Activated CD8-positive, alpha-beta memory T cell treated with anti-CD3 and anti-CD28 coated beads, Interleukin-2, amount 50 U/mL, for 1 hour (primary cell): ENCODE measurements around the gene COL20A1.

Source experiments
- DNase-seq: peaks from one replicate; pipeline ENCODE4 v3.0.0-alpha.2; 2020; ENCODE audit errors: extremely low read depth

COL20A1 gene

DNA sequence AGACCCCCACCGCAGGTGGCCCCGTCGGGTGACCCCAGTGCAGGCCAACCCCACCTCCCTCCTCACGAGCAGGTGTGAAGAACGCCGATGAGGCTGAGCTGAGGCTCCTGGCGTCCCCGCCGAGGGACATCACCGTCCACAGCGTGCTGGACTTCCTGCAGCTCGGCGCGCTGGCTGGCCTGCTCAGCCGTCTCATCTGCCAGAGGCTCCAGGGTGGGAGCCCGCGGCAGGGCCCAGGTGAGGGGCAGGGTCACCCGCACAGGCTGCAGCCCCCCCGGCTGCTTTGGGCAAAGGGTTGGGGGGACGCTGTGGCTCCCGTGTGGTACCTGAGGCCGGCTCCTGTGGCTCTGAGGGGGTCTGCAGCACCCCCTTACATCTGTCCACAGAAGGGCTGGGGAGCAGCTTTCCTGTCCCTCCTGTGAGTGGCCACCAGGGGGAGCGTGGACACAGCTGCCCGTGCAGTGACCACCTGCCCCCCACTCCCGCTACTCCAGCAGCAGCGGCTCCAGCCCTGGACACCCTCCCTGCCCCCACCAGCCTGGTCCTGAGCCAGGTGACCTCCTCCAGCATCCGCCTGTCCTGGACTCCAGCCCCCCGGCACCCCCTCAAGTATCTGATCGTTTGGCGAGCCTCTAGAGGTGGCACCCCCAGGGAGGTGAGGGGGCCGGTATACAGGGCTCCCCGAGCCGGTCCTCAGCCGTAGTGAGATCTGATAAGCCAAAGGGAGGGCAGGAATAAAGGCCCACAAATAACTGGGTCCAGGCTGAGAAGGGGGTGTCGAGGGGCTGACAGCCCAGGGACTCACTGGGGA lies 16.5 kb downstream of the COL20A1 start:
- DNase-seq, result no peak

DNA sequence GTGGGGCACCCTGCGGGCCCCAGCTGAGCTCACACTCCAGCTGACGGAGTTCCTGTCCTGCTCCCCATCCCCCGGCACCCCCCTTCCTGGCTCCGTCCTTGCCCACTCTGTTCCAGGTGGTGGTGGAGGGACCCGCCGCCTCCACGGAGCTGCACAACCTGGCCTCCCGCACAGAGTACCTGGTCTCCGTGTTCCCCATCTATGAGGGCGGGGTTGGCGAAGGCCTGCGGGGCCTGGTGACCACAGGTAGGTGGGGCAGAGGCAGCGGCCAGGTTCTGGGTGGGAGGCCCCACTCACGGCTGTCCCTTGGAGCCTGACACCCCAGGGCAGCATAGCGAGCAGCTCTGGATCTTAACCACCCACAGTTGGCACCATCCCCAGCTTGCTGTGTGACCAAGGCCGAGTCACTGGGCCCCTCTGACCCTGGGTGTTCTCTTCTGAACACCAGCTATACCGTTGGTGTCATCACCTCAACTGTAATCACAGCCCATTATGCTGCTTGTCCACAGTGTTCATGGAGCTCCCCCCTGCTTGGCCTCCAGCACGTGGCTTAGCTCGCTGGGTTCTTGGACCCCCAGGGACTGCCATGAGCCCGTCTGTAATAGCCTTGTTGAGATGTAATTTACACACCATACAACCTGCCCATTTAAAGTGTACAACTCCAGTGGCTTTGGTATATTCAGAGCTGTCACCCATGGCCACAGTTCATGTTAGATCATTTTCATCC lies 17.4 kb downstream of the COL20A1 start:
- no peak for DNase-seq

DNA sequence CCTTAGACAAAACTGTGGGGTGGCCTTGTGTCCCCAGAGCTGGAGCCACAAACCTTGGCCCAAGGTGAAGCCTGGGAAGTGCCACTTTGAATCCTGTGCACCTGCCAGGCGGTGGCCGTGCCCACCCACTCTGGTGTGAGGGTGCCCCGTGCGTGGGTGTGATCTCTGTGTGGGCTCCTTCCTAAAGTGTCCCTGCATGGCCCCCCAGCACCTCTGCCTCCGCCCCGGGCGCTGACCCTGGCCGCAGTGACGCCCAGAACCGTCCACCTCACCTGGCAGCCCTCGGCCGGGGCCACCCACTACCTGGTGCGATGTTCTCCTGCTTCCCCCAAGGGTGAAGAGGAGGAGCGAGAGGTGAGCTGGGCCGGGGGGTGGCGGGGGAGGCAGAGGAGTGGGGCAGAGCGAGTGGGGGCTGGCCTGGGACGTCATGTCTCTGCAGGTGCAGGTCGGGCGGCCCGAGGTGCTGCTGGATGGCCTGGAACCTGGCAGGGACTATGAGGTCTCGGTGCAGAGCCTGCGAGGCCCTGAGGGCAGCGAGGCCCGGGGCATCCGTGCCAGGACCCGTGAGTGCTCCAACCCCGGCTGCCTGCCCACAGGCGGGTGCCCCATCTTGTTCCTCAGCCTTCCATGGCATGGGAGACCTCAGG lies 18.3 kb downstream of the COL20A1 start:
- DNase-seq, result no peak

DNA sequence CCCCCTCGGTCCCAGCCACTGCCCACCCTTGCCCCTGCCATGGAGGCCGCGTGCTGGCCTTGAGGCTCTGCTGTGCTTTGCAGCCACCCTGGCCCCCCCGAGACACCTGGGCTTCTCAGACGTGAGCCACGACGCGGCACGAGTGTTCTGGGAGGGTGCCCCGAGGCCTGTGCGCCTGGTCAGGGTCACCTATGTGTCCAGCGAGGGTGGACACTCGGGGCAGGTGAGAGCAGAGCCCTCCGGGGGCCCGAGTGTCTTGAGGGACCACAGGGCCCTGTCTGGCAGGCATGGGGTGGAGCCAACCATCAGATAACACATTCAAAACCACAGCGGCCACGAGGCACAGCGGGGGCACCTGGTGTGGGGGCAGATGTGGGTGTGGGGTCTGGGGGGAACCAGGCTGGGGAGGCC lies 18.9 kb downstream of the COL20A1 start:
- DNase-seq, result no peak

DNA sequence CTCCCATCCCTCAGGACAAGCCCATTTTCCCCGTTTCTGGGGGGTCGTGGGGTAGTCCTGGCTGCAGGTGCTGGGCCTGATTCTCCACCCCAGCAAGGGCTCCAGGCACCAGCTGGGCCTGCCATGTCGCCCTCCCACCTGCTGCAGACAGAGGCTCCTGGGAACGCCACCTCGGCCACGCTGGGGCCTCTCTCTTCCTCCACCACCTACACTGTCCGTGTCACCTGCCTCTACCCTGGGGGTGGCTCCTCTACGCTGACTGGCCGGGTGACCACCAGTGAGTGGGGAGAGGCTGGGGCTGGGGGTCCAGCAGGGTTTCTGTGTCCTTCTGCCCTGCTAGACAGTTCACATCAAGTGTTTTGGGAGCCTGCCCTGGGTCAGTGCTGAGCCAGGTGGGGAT lies 19.3 kb downstream of the COL20A1 start:
- no peak for DNase-seq

DNA sequence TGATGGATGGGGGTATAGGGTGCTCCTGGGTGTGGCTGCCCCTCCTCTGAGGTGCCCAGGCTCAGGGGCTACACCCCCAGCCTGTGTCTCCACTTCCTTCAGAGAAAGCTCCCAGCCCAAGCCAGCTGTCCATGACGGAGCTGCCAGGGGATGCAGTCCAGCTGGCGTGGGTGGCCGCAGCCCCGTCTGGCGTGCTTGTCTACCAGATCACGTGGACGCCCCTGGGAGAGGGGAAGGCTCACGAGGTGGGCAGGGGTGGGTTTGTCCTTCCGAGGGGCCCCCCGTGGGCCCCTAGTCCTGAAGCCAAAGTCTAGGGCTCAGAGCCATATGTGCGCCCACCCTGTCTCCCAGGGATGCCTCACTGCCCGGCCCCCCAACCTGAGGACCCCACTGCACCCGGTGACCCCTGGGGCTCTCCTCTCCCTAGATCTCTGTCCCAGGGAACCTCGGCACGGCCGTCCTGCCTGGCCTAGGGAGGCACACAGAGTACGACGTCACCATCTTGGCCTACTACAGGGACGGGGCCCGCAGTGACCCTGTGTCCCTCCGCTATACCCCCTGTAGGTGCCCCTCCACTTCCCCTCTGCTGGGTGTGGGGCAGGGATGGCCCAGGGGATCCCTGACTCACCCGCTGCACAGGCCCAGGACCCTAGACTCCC lies 19.8 kb downstream of the COL20A1 start:
- DNase-seq, result no peak

DNA sequence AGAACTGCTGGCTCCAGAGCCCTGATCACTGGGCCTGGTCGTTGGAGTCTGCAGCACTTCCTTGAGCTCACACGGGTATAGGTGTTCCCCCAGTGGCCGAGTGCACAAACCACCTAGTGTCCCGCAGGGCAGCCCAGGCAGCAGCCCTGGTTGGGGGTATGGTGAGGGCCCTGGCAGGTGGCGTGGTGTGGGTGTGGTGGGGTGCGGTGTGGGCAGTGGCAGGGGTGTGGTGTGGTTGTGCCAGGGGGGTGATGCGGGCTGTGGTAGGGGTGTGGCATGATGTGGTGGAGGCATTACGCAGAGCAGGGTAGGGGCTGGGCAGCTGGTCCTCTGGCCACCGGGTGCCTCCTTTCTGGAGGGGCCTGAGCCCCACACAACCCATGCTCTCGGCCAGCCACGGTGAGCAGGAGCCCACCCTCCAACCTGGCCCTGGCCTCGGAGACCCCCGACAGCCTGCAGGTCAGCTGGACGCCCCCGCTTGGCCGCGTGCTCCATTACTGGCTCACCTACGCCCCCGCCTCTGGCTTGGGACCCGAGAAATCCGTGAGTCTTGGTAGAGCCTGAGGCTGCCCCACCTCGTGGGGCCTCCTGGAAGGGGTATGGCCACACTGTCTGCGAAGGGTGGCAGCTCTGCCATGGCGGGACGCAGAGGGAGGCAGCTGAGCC lies 20.5 kb downstream of the COL20A1 start:
- no peak for DNase-seq

DNA sequence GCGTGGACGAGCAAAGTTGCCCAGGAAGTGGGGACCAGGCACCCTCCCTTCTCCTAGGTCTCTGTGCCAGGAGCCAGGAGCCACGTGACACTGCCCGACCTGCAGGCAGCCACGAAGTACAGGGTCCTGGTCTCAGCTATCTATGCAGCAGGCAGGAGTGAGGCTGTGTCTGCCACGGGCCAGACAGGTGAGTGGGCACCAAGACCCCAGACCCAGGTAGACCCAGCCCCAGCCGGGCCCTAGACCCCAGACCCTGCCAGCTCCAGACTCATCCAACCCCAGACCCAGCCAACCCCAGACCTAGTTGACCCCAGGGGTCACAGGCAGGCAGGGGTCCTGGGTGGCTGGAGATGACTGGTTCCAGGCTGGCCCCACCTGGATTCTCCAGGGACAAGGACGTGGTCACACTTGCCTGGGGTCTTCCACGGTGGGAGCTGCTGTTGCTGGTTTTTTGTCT lies 21.1 kb downstream of the COL20A1 start:
- no peak for DNase-seq

DNA sequence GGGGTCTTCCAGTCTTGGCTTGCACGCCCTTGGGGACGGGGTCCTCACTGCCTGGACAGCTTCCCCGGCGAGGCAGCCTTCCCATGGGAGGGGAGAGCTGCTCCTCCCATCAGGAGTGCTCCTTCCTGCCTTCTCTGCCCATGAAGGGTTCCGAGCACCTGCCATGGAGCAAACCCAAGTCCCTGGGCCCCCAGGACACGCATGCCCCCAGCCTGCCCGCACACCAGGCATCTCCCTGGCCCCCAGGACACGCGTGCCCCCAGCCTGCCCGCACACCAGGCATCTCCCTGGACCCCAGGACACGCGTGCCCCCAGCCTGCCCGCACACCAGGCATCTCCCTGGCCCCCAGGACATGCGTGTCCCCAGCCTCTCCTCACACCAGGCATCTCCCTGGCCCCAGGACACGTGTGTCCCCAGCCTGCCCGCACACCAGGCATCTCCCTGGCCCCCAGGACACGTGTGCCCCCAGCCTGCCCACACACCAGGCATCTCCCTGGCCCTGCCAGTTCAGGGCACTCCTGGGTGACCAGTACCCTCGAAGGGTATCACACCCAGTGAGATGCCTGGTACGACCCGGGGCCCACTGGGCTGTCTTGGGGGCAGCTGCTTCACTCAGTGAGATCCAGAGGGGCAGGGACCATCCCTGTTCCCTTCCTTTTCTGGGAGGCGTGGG lies 21.7 kb downstream of the COL20A1 start:
- no peak for DNase-seq

DNA sequence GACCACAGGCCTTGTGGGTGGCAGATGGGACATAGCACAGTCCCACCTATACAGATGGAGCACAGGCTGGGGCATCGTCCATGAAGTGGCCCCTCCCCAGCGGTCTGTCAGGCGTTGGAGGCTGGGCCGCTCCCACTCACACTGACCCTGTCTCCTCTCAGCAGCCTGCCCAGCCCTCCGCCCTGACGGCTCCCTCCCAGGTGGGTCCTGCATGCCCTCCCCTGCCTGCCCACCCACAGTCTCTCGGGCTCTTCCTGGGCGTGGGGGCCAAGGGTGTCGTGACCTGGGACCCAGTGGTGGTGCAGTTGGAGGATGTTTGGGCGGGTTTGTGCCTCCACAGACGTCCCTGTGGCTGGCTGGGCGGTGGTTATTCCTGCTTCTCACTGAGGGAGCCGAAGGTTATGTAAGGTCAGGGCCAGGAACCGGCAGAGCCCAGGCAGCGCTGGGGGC lies 22.3 kb downstream of the COL20A1 start:
- DNase-seq, result no peak

DNA sequence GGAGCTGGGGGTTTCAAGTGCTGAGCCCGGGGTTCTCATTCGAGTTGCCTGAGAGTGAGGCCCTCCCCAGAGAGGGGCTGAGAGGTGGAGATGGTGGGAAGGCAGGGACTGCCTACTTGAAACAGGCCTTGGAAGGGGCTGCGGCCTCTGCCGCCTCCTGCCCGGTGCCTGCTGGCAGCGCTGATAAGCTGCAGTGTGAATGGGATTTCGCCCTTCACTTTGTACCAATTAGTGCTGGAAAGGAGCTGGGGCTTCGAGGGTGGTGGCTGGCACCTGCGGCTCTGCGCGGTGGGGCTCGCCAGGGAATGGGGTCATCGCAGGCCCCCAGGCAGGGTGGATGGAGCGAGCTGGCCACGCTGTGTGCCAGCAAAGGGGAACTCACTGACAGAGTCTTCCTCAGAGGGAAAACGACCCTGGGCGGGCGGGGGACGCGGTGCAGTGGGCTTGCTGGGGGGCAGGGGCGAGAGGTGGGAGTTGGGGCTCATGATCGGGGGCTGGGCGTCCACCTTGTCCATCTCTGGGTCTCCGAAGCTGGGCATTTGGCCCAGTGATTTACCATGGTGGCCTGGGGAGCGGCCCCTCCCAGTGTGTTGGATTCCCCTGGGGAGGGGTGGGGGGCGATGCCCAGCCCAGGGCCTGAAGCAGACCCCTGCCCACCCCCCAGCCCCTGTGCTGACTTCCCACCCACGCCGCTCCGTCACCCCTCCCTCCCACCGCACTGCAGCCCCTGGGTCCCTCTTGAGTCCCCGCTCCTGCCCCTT lies 22.9 kb downstream of the COL20A1 start:
- DNase-seq, result no peak

DNA sequence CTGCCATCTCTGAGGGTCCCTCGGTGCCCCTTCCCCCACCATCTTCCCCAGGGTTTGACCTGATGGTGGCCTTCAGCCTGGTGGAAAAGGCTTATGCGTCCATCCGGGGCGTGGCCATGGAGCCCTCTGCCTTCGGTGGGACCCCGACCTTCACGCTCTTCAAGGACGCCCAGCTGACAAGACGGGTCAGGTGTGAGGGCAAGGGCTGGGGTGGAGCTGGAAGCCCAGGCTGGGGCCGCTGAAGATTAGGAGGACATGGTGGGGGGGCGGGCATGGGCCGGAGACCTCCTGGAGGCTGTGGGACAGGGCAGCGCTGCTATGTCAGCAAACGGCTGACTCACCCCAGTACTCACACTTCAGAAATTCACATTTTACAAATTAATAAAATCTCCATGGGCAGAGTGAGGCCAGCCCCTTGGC lies 23.5 kb downstream of the COL20A1 start:
- DNase-seq, result no peak

DNA sequence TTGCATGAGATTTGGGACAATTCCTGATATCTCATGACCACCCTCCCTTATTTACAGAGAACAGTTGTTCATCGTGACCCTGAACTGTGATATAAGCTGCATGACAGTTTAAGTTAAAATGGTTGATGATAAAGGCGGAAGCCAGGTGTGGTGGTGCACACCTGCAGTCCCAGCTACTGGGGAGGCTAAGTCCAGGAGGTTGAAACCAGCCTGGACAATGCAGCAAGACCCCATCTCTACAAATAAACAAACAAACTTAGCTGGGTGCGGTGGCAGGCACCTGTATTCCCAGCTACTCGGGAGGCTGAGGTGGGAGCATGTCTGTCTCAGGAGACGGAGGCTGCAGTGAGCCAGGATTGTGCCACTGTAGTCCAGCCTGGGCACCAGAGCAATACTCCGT lies 24.1 kb downstream of the COL20A1 start:
- DNase-seq, result no peak

DNA sequence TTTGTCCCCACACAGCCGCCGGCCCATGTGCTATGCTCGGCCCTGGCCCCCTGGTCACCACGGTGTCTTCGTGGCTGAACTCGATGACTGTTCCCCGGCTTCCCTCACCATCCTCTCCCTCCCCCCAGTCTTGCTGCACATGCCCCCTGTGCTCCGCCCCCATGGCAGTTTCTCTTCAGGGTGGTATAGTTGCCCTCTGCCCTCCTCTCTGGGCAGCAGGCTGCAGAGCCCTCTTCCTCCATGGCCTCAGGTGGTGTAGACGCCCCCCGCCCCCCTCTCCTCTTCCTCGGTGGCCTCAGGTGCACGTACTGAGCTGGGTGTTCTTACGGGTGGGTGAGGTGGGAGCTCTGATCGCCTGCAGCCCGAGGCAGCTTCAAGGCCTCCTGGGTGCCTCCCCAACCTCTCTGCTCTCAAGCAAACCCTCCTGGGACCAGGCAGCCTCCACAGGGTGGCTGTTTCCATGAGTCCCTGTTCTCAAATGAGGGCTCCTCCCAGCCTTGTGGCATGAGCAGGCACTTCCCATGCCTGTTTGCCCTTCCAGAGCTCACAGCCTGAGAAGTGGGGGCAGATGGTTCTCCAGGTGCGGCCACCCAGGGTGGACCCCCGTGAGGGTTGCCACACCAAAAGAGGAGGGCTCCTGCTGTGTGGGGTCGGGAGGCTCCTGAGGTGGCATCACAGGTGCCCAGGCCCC lies 24.8 kb downstream of the COL20A1 start:
- no peak for DNase-seq

DNA sequence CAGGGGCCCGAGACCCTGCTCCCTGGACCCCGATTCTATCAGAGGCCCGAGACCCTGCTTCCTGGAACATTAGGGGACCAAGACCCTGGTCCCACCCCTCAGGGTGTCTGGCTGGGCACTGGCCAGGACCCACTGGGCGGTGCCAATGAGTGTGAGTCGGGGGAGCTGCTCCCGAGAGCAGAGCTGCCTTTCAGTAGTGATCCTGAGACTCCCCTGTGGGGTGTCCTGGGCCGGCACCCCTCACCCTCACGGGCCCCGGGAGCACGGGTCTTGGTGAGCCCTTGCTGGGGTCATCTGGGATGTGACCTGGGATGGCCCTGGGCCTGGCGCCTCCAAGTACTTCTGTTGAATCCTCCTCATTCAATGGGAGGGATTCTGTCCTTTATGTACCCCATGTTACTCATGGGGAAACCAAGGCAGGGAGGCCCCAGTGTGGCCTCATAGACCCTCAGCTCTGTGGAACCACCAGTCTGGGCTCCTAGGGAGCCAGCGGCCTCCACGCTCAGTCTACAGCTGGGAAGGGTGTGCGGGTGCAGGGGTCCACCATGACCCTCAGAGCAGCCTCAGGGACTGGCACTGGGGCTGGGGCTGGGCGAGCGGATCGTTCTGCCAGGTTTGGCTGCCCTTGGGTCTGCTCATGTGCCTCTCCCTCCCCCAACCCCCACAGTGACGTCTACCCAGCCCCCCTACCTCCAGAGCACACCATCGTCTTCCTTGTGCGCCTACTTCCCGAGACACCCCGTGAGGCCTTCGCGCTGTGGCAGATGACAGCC lies 25.6 kb downstream of the COL20A1 start:
- no peak for DNase-seq

DNA sequence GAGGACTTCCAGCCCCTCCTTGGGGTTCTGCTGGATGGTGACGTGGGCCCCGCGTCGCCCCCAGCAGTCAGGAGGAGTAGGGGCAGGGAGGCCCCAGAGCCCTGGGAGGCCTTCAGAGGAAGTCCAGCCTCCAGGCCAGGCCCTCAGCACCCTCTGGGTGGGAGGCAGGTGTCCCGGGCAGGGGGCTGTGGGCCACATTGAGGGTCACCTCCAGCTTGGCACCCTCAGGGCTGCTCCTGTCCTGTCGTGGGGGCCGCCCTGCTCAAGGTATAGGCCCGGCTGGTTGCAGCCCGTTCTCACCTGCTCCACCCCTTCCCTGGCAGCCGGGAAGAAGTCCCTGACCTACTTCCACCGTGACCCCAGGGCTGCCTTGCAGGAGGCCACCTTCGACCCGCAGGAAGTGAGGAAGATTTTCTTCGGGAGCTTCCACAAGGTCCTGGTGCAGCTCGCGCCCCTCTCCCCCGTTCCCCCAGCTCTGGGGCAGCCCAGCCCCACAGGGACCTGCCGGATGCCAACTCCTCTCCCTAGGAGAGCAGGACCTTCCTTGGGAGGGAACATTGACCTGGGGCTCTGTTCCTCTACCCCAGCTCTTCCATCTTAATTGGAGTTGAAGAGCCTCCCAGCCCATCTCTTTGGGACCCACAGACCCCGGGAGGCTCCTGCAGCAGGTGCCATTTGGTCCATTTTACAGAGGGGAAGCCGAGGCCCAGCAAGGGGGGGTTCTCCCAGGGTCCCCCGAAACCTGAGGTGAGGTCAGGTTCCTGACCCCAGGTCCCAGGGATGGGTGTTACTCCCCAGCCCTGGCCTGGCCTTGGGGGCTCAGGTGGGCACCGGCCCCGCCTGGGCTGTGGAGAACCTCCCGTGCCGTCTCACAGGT lies 26.4 kb downstream of the COL20A1 start:
- DNase-seq, result no peak

DNA sequence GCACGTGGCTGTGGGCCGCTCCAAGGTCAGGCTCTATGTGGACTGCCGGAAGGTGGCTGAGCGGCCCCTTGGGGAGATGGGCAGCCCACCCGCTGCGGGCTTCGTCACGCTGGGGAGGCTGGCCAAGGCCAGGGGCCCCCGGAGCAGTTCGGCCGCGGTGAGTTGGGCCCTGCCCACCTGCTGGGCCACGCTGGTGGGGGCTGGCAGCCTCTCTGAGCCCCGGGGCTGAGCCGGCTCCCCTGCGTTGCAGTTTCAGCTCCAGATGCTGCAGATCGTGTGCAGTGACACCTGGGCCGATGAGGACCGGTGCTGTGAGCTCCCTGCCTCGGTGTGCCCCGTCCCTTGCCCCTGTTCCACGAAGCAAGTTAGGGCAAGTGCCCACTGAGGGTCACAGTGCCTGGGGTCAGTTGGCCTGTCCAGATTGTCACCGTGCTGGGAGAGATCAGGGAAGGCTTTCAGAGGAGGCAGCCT lies 27.1 kb downstream of the COL20A1 start:
- no peak for DNase-seq
